ENCODE results near the gene BCO2.

Gene BCO2

DNA sequence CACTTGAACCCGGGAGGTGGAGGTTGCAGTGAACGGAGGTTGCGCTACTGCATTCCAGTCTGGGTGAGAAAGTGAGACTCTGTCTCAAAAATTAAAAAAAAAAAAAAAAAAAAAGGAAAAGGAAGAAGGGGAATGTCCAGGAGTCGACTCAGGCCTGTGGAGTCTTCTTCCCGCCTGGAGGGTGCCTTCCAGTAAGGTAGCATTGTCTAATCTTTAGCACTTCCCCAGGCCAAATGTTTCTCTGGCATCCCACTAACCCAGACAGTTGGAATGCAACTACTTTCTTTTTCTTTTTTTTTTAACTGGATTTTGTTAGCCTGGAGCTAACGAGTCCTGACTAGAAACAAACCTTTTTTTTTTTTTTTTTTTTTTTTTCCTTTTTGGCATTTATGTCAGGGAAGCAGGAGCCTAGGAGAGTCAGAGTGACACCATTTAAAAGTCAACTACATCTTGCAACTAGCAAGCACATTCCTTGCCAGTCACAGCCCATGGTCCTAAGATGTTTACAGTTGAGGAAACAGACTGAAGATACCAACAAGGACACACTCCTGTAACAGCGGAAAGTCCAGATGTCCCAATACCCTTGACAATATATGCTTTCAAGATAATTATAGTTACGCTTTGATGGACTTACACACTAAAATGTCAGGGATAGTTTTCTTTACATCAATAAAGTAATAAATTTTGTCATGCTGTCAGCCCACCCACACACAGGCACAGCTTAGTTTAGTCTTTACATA, 74.7 kb downstream of the BCO2 start:
- TF ChIP-seq, protein P1, sequence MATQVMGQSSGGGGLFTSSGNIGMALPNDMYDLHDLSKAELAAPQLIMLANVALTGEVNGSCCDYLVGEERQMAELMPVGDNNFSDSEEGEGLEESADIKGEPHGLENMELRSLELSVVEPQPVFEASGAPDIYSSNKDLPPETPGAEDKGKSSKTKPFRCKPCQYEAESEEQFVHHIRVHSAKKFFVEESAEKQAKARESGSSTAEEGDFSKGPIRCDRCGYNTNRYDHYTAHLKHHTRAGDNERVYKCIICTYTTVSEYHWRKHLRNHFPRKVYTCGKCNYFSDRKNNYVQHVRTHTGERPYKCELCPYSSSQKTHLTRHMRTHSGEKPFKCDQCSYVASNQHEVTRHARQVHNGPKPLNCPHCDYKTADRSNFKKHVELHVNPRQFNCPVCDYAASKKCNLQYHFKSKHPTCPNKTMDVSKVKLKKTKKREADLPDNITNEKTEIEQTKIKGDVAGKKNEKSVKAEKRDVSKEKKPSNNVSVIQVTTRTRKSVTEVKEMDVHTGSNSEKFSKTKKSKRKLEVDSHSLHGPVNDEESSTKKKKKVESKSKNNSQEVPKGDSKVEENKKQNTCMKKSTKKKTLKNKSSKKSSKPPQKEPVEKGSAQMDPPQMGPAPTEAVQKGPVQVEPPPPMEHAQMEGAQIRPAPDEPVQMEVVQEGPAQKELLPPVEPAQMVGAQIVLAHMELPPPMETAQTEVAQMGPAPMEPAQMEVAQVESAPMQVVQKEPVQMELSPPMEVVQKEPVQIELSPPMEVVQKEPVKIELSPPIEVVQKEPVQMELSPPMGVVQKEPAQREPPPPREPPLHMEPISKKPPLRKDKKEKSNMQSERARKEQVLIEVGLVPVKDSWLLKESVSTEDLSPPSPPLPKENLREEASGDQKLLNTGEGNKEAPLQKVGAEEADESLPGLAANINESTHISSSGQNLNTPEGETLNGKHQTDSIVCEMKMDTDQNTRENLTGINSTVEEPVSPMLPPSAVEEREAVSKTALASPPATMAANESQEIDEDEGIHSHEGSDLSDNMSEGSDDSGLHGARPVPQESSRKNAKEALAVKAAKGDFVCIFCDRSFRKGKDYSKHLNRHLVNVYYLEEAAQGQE (IDR thresholded peaks at IDR 0.05; ENCODE audit: insufficient replicate concordance, low read depth): no peak
- no peak for TF ChIP-seq POLR2AphosphoS5 (IDR thresholded peaks at IDR 0.05; ENCODE audit: low read depth)
- no peak for TF ChIP-seq GABPA (IDR thresholded peaks at IDR 0.05; ENCODE audit: low read depth)
- TF ChIP-seq SPI1 (IDR thresholded peaks at IDR 0.05; ENCODE audit: borderline replicate concordance, low read depth): no peak
- TF ChIP-seq, protein P2, sequence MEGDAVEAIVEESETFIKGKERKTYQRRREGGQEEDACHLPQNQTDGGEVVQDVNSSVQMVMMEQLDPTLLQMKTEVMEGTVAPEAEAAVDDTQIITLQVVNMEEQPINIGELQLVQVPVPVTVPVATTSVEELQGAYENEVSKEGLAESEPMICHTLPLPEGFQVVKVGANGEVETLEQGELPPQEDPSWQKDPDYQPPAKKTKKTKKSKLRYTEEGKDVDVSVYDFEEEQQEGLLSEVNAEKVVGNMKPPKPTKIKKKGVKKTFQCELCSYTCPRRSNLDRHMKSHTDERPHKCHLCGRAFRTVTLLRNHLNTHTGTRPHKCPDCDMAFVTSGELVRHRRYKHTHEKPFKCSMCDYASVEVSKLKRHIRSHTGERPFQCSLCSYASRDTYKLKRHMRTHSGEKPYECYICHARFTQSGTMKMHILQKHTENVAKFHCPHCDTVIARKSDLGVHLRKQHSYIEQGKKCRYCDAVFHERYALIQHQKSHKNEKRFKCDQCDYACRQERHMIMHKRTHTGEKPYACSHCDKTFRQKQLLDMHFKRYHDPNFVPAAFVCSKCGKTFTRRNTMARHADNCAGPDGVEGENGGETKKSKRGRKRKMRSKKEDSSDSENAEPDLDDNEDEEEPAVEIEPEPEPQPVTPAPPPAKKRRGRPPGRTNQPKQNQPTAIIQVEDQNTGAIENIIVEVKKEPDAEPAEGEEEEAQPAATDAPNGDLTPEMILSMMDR (IDR thresholded peaks at IDR 0.05; ENCODE audit: insufficient read depth, low read length): no peak
- Histone ChIP-seq H3K27me3 (ENCODE audit: insufficient read depth, poor library complexity, severe bottlenecking) (no peaks in the 10 kb centered on the region), H3K4me3 (replicated peaks; ENCODE audit: insufficient read depth, low read length) (no peak overlapping the region), H3K27ac (replicated peaks) (no peak overlapping the region)
- DNase-seq (ENCODE audit: low read depth in 1 of 2, low spot score in 1 of 2): no peak

DNA sequence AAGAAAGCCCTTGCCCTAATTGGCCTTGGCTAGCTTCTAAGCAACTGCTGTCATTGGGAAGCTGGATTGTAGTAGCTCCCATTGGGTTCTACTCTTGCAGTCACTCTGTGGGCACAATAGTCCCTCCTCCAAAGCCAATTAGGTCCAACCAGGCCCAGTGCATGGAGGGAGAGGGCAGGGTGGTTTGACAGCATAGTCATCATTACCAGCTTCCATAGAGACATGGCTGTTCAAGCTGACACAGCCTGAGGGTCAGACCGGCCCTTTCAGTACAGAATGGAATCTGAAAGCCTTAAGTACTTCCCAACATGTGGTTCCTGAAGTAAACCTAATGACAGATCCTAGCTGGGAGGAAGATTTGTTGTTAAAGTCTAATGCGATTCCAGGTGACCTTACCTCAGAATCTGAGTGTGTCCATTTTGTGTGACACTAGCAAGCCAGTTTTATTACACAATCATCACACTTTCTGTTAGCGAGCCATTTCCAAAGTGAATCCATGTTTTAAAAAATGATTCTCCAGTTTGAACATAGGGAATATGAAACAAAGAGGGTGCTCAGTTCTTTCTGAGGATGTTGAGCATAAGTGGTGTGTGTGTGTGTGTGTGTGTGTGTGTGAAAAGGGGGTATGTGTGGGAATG, 78.4 kb downstream of the BCO2 start:
- H3K4me3 ChIP-seq (replicated peaks; ENCODE audit: insufficient read depth, low read length): no peak overlapping the region
- no peaks in the 10 kb centered on the region for H3K27me3 ChIP-seq (ENCODE audit: insufficient read depth, poor library complexity, severe bottlenecking)
- TF ChIP-seq, protein P2 (IDR thresholded peaks at IDR 0.05; ENCODE audit: insufficient read depth, low read length): no peak
- TF ChIP-seq POLR2AphosphoS5 (IDR thresholded peaks at IDR 0.05; ENCODE audit: low read depth) (no peak), SPI1 (IDR thresholded peaks at IDR 0.05; ENCODE audit: borderline replicate concordance, low read depth) (no peak), GABPA (IDR thresholded peaks at IDR 0.05; ENCODE audit: low read depth) (no peak)
- TF ChIP-seq, protein P1 (IDR thresholded peaks at IDR 0.05; ENCODE audit: insufficient replicate concordance, low read depth): no peak
- no peak for DNase-seq (ENCODE audit: low read depth in 1 of 2, low spot score in 1 of 2)
- H3K27ac ChIP-seq (replicated peaks): no peak overlapping the region

DNA sequence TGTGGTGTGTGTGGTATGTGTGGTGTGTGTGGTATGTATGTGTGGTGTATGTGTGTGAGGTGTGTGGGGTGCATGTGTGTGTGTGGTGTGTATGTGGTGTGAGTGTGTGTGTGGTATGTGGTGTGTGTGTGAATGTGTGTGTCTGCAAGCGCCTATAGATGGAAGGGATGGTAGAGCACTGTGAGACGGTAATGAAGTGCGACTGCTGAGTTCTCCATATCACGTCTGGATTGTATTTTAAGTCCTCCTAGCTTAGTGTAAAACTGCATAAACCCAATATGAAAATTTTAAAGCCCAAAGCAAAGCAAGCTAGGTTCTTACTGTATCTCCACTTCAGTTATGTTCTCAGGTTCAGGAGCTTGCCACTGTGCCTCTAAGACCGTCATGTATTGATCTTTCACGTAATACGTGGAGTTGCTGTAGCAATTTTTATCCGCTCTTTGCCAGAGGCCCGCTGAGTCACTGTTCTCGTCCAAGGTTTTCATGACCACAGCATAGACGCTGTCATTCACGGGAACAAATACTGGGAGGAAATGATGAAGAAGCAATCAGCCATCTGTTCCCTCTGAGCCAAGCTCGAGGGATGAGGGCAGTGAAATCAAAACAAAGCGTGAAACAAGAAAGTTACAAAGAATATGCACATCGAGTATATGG, 79.9 kb downstream of the BCO2 start:
- TF ChIP-seq, protein P1 (IDR thresholded peaks at IDR 0.05; ENCODE audit: insufficient replicate concordance, low read depth): no peak
- TF ChIP-seq SPI1 (IDR thresholded peaks at IDR 0.05; ENCODE audit: borderline replicate concordance, low read depth): no peak
- TF ChIP-seq, protein P2 (IDR thresholded peaks at IDR 0.05; ENCODE audit: insufficient read depth, low read length): no peak
- no peak for TF ChIP-seq GABPA (IDR thresholded peaks at IDR 0.05; ENCODE audit: low read depth)
- no peak for TF ChIP-seq POLR2AphosphoS5 (IDR thresholded peaks at IDR 0.05; ENCODE audit: low read depth)
- no peak for DNase-seq (ENCODE audit: low read depth in 1 of 2, low spot score in 1 of 2)
- H3K4me3 ChIP-seq (replicated peaks; ENCODE audit: insufficient read depth, low read length): no peak overlapping the region
- H3K27ac ChIP-seq (replicated peaks): no peak overlapping the region
- no peaks in the 10 kb centered on the region for H3K27me3 ChIP-seq (ENCODE audit: insufficient read depth, poor library complexity, severe bottlenecking)
